WTC11 (cell line): ENCODE measurements around the gene C5orf58.

ENCODE experiments used
- CBFB ChIP-seq: sonication (generic); formaldehyde crosslinking; IDR thresholded peaks from 2 replicates; pipeline ENCODE4 v1.8.1; 2022; ENCODE audit warnings: mild to moderate bottlenecking, low read depth, missing genetic modification reagents
- CREB1 ChIP-seq: sonication (generic); formaldehyde crosslinking; IDR thresholded peaks from 2 replicates; pipeline ENCODE4 v1.8.0; 2023; ENCODE audit warnings: mild to moderate bottlenecking, missing genetic modification reagents
- ELF4 ChIP-seq: sonication (generic); formaldehyde crosslinking; IDR thresholded peaks from 2 replicates; pipeline ENCODE4 v1.8.1; 2022; ENCODE audit warnings: low read depth, mild to moderate bottlenecking, moderate library complexity, missing genetic modification reagents
- TCF7 ChIP-seq: sonication (generic); formaldehyde crosslinking; IDR thresholded peaks from 2 replicates; pipeline ENCODE4 v1.8.0; 2022; ENCODE audit warnings: mild to moderate bottlenecking, low read depth, missing genetic modification reagents, moderate library complexity
- ZNF532 ChIP-seq: fragments of 250-450 bp; sonication (Bioruptor Pico); IDR thresholded peaks from 2 replicates; pipeline ENCODE4 v1.9.0; 2021; ENCODE audit warnings: mild to moderate bottlenecking, borderline replicate concordance
- TF ChIP-seq, protein P1 (sequence below): fragments of 200-600 bp; IDR thresholded peaks from 2 replicates; pipeline ENCODE4 v1.8.0; 2022; ENCODE audit warnings: antibody characterized with exemption
- TF ChIP-seq, protein P2 (sequence below): sonication (generic); formaldehyde crosslinking; IDR thresholded peaks from 2 replicates; pipeline ENCODE4 v1.8.0; 2022; ENCODE audit warnings: mild to moderate bottlenecking, missing genetic modification reagents
- TF ChIP-seq, protein P3 (sequence below): sonication (generic); formaldehyde crosslinking; IDR thresholded peaks from 2 replicates; pipeline ENCODE4 v1.8.1; 2023; ENCODE audit warnings: mild to moderate bottlenecking, missing genetic modification reagents, borderline replicate concordance
- TF ChIP-seq, protein P4 (sequence below): sonication (generic); formaldehyde crosslinking; conservative IDR thresholded peaks from 2 replicates; pipeline ENCODE4 v1.8.1; 2023; ENCODE audit warnings: mild to moderate bottlenecking, low read depth, missing genetic modification reagents, moderate library complexity

GRCh38 chr5:170252109-170252508 is 19.3 kb downstream of the C5orf58 start:
- TF ChIP-seq, protein P1, sequence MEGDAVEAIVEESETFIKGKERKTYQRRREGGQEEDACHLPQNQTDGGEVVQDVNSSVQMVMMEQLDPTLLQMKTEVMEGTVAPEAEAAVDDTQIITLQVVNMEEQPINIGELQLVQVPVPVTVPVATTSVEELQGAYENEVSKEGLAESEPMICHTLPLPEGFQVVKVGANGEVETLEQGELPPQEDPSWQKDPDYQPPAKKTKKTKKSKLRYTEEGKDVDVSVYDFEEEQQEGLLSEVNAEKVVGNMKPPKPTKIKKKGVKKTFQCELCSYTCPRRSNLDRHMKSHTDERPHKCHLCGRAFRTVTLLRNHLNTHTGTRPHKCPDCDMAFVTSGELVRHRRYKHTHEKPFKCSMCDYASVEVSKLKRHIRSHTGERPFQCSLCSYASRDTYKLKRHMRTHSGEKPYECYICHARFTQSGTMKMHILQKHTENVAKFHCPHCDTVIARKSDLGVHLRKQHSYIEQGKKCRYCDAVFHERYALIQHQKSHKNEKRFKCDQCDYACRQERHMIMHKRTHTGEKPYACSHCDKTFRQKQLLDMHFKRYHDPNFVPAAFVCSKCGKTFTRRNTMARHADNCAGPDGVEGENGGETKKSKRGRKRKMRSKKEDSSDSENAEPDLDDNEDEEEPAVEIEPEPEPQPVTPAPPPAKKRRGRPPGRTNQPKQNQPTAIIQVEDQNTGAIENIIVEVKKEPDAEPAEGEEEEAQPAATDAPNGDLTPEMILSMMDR = no peak
- TF ChIP-seq, protein P2, sequence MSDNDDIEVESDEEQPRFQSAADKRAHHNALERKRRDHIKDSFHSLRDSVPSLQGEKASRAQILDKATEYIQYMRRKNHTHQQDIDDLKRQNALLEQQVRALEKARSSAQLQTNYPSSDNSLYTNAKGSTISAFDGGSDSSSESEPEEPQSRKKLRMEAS (CRISPR knock-in tag) = no peak
- TF ChIP-seq, protein P3, sequence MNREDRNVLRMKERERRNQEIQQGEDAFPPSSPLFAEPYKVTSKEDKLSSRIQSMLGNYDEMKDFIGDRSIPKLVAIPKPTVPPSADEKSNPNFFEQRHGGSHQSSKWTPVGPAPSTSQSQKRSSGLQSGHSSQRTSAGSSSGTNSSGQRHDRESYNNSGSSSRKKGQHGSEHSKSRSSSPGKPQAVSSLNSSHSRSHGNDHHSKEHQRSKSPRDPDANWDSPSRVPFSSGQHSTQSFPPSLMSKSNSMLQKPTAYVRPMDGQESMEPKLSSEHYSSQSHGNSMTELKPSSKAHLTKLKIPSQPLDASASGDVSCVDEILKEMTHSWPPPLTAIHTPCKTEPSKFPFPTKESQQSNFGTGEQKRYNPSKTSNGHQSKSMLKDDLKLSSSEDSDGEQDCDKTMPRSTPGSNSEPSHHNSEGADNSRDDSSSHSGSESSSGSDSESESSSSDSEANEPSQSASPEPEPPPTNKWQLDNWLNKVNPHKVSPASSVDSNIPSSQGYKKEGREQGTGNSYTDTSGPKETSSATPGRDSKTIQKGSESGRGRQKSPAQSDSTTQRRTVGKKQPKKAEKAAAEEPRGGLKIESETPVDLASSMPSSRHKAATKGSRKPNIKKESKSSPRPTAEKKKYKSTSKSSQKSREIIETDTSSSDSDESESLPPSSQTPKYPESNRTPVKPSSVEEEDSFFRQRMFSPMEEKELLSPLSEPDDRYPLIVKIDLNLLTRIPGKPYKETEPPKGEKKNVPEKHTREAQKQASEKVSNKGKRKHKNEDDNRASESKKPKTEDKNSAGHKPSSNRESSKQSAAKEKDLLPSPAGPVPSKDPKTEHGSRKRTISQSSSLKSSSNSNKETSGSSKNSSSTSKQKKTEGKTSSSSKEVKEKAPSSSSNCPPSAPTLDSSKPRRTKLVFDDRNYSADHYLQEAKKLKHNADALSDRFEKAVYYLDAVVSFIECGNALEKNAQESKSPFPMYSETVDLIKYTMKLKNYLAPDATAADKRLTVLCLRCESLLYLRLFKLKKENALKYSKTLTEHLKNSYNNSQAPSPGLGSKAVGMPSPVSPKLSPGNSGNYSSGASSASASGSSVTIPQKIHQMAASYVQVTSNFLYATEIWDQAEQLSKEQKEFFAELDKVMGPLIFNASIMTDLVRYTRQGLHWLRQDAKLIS (CRISPR knock-in tag) = no peak
- TF ChIP-seq TCF7 (CRISPR knock-in tag) = no peak
- TF ChIP-seq CBFB (CRISPR knock-in tag) = no peak
- no peak for TF ChIP-seq ELF4 (CRISPR knock-in tag)
- no peak for TF ChIP-seq CREB1 (CRISPR knock-in tag)
- TF ChIP-seq, protein P4, sequence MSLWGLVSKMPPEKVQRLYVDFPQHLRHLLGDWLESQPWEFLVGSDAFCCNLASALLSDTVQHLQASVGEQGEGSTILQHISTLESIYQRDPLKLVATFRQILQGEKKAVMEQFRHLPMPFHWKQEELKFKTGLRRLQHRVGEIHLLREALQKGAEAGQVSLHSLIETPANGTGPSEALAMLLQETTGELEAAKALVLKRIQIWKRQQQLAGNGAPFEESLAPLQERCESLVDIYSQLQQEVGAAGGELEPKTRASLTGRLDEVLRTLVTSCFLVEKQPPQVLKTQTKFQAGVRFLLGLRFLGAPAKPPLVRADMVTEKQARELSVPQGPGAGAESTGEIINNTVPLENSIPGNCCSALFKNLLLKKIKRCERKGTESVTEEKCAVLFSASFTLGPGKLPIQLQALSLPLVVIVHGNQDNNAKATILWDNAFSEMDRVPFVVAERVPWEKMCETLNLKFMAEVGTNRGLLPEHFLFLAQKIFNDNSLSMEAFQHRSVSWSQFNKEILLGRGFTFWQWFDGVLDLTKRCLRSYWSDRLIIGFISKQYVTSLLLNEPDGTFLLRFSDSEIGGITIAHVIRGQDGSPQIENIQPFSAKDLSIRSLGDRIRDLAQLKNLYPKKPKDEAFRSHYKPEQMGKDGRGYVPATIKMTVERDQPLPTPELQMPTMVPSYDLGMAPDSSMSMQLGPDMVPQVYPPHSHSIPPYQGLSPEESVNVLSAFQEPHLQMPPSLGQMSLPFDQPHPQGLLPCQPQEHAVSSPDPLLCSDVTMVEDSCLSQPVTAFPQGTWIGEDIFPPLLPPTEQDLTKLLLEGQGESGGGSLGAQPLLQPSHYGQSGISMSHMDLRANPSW (CRISPR knock-in tag) = no peak
- TF ChIP-seq ZNF532 = no peak
